ENCODE measurements around the gene MAPT. TPM values are rescaled to one million over a fixed set of nuclear protein-coding genes. Genes with fewer than 3 reads are reported as not detected.

Gene MAPT
- total and polyA plus RNA-seq, 2 of the 4 experiments (the other 2 are of a cell fraction), result 0.18 to 0.19 TPM

DNA sequence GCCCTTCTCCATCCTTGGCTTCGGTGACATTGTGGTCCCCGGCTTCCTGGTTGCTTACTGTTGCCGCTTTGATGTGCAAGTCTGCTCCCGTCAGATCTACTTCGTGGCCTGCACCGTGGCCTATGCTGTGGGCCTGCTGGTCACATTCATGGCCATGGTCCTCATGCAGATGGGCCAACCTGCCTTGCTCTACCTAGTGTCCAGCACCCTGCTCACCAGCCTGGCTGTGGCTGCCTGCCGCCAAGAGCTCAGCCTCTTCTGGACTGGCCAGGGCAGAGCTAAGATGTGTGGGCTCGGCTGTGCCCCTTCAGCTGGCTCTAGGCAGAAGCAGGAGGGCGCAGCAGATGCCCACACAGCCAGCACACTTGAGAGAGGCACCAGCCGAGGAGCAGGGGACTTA is 48.1 kb upstream of the MAPT start:
- no peak overlapping the region for H2BK120ac ChIP-seq (ENCODE audit: low read depth, low read length)
- no peak overlapping the region for H2AK9ac ChIP-seq (replicated peaks; ENCODE audit: low read depth, low read length, poor library complexity)
- TF ChIP-seq FOS (IDR thresholded peaks at IDR 0.05; ENCODE audit: low read depth, low read length) (no peak), MAZ (IDR thresholded peaks at IDR 0.05; ENCODE audit: borderline replicate concordance, low read depth, low read length) (no peak), POLR2A (IDR thresholded peaks at IDR 0.05; ENCODE audit: low read depth, low read length) (no peak), CEBPB (IDR thresholded peaks at IDR 0.05; ENCODE audit: low read depth, low read length) (no peak), CHD1 (IDR thresholded peaks at IDR 0.05; ENCODE audit: low read depth, low read length) (no peak), MXI1 (IDR thresholded peaks at IDR 0.05; ENCODE audit: borderline replicate concordance, low read depth, low read length) (no peak), MAFK (IDR thresholded peaks at IDR 0.05; ENCODE audit: low read depth, low read length) (no peak), BHLHE40 (IDR thresholded peaks at IDR 0.05; ENCODE audit: low read depth, low read length) (no peak), RFX5 (IDR thresholded peaks at IDR 0.05; ENCODE audit: low read depth, low read length) (no peak), RCOR1 (IDR thresholded peaks at IDR 0.05; ENCODE audit: insufficient replicate concordance, low read length) (no peak), RAD21 (IDR thresholded peaks at IDR 0.05; ENCODE audit: low read length) (no peak), NFE2L2 (IDR thresholded peaks at IDR 0.05; ENCODE audit: low read depth, low read length) (no peak)
- TF ChIP-seq, protein P1, sequence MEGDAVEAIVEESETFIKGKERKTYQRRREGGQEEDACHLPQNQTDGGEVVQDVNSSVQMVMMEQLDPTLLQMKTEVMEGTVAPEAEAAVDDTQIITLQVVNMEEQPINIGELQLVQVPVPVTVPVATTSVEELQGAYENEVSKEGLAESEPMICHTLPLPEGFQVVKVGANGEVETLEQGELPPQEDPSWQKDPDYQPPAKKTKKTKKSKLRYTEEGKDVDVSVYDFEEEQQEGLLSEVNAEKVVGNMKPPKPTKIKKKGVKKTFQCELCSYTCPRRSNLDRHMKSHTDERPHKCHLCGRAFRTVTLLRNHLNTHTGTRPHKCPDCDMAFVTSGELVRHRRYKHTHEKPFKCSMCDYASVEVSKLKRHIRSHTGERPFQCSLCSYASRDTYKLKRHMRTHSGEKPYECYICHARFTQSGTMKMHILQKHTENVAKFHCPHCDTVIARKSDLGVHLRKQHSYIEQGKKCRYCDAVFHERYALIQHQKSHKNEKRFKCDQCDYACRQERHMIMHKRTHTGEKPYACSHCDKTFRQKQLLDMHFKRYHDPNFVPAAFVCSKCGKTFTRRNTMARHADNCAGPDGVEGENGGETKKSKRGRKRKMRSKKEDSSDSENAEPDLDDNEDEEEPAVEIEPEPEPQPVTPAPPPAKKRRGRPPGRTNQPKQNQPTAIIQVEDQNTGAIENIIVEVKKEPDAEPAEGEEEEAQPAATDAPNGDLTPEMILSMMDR (conservative IDR thresholded peaks at IDR 0.05; ENCODE audit: low read depth, low read length), result no peak
- H3K56ac ChIP-seq (ENCODE audit: extremely low read depth, insufficient read depth, low read length), result no peak overlapping the region
- H3K36me3 ChIP-seq (ENCODE audit: control insufficient read depth, insufficient read depth, low read length), result no peaks in the 10 kb centered on the region
- ATAC-seq (ENCODE audit: low read depth) (no peak), DNase-seq (no peak)
- no TSS peak for BruUV-seq (replicated peaks)
- no peak overlapping the region for H2AFZ ChIP-seq (replicated peaks; ENCODE audit: low read length, poor library complexity)
- no peak overlapping the region for H2AK5ac ChIP-seq (ENCODE audit: low read depth, low read length)
- H3K9me3 ChIP-seq (ENCODE audit: control insufficient read depth, insufficient read depth, low read length), result no peaks in the 10 kb centered on the region
- CTCF ChIA-PET, result no interaction called here
- H3K79me1 ChIP-seq (ENCODE audit: low read depth in 1 of 2, low read length in 2 of 2), result no peaks in the 10 kb centered on the region
- dilution Hi-C loops (cut with HindIII; ENCODE audit: low sequenced_read_pairs, unreplicated experiment) (no loop called here), intact Hi-C loops (cut with micrococcal nuclease) (no loop called here), in situ Hi-C loops (cut with MboI; ENCODE audit: low sequenced_read_pairs) (loop anchor here (25.0 kb wide), 1 partner anchor 434 kb away; no protein-coding TSS in a partner anchor)
- H4K91ac ChIP-seq (ENCODE audit: insufficient read depth, low read depth, low read length), result no peak overlapping the region
- 79% methylated on average over 8 of the region's 10 CpGs; no CpG with 5 or more reads in 1 of the 2 experiments for WGBS, 2 experiments (ENCODE audit: extremely low coverage in 2 of 2, insufficient read length in 1 of 2)
- no peak overlapping the region for H2BK15ac ChIP-seq (ENCODE audit: low read depth, low read length)
- H4K8ac ChIP-seq (ENCODE audit: low read depth in 2 of 2, low read length in 2 of 2), result no peak overlapping the region
- POLR2A ChIA-PET (ENCODE audit: unreplicated experiment), result no interaction called here
- no peak overlapping the region for H3K4me3 ChIP-seq (ENCODE audit: insufficient read depth, low read depth, low read length)
- H3K27me3 ChIP-seq (ENCODE audit: control insufficient read depth, insufficient read depth, low read length), result peaks cover 8% of the 10 kb centered on the region
- H3K4me2 ChIP-seq (ENCODE audit: low read depth, low read length), result no peak overlapping the region
- H3K9ac ChIP-seq (ENCODE audit: low read depth, low read length), result no peak overlapping the region
- no peaks in the 10 kb centered on the region for H3K9me1 ChIP-seq (ENCODE audit: insufficient read depth, low read length)
- no peaks in the 10 kb centered on the region for H4K20me1 ChIP-seq (ENCODE audit: insufficient read depth, low read length)
- H3K23ac ChIP-seq (ENCODE audit: low read depth, low read length), result no peak overlapping the region
- H3K14ac ChIP-seq (replicated peaks; ENCODE audit: low read depth, low read length), result no peak overlapping the region
- H2BK5ac ChIP-seq (ENCODE audit: low read depth, low read length, poor library complexity, severe bottlenecking), result no peak overlapping the region
- no peak overlapping the region for H2BK20ac ChIP-seq (ENCODE audit: low read depth, low read length)
- H3K4ac ChIP-seq (ENCODE audit: low read depth, low read length), result no peak overlapping the region
- H3K18ac ChIP-seq (ENCODE audit: low read depth, low read length), result no peak overlapping the region
- H4K5ac ChIP-seq (ENCODE audit: low read depth, low read length), result no peak overlapping the region
- no peak overlapping the region for H3K27ac ChIP-seq (ENCODE audit: insufficient read depth, low read length)
- H3K4me1 ChIP-seq (ENCODE audit: control insufficient read depth, insufficient read depth, low read length), result no peaks in the 10 kb centered on the region

All from IMR-90 (cell line).